H1 (cell line): ENCODE data around the gene PLEKHN1. TPM values are rescaled to one million over a fixed set of nuclear protein-coding genes. Genes with fewer than 3 reads are reported as not detected.

Source experiments
- HDAC2 ChIP-seq, 2 experiments: fragments of 300-600 bp in 1 of 2; sonication (generic) in 1 of 2; IDR thresholded peaks; 2 replicates each; pipeline ENCODE4 v1.6.1; 2011 to 2012; ENCODE audit warnings: low read depth in 2 of 2, low read length in 2 of 2, mild to moderate bottlenecking in 2 of 2, moderate library complexity in 2 of 2, borderline replicate concordance in 1 of 2, inconsistent platforms in 1 of 2
- polyA plus RNA-seq, 7 experiments: library from polyadenylated mRNA; depleted of rRNA in 3 of 7; stranded (reverse) in 5 of 7; unstranded in 2 of 7; fragments of >200 nt in 5 of 7; fragments of 200-250 nt in 2 of 7; gene quantifications; 1 replicate in 5 of 7; 2 replicates in 1 of 7; 4 replicates in 1 of 7; pipeline versions ENCODE4 v1.2.1 to v1.2.3, GENCODE V29; 2011 to 2013; ENCODE audit warnings: missing spikeins in 2 of 7, mixed read lengths in 2 of 7
- total RNA-seq: library from RNA; stranded (reverse); fragmentation: NEBNext Ultra II Directional; extraction: Animal tissue kit (Norgen Biotek cat#: 25700); gene quantifications from 2 replicates; pipeline ENCODE4 v1.2.1, GENCODE V29; 2021

The PLEKHN1 gene
- total and polyA plus RNA-seq, 2 of the 8 experiments (the other 6 are each of a cell fraction or from before 2014, with no cell fraction given): 0.39 to 1.5 TPM

DNA sequence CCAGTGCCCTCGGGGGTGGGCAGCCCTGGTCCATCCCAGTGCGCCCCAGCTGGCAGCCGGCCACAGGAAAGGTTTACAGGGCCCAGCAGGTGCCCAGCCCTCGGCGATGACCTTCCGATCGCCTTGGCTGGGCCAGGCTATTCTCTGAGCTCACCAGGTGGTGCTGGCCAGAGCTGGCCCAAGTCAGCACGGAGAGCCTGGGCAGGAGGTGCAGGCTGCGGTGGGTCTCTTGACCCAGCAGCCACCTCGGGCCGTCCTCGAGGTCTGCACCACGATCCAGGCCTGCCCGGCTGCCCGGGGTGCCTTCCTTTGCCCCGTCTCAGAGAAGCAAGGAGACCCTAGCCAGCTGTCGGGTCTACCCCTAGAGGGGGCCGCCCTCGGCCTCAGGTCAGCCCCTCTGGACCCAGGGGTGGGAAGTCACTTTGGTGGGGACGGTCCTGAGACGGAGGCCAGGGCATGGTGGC, 15.2 kb downstream of the PLEKHN1 start (continued):
- no peak for TF ChIP-seq HDAC2 (IDR thresholded peaks at IDR 0.05; ENCODE audit: borderline replicate concordance in 1 of 2, low read depth in 2 of 2, low read length in 2 of 2)
